HG02852 (cell line): ENCODE results near the gene ATN1.
"Not testable (repeated sequence)": the region's sequence is repeated elsewhere in the genome, so short reads cannot be mapped to it uniquely, and the experiment has no call there.

Source experiments
- ATAC-seq: cut with Tn5 transposase; IDR thresholded peaks from one replicate; pipeline ENCODE4 v1.9.1; 2021; ENCODE audit warnings: mild to moderate bottlenecking, moderate library complexity; ENCODE audit not compliant: unreplicated experiment

The ATN1 gene

GRCh38 chr12:6904280-6905276, 23.2 kb upstream of the ATN1 start, which contains the start of gene LRRC23:
Gene LRRC23, plus strand, starts transcription at chr12:6904822. Its CDS starts 812 bp downstream, at chr12:6905634.
- ATAC-seq = peak; percentile 98

DNA sequence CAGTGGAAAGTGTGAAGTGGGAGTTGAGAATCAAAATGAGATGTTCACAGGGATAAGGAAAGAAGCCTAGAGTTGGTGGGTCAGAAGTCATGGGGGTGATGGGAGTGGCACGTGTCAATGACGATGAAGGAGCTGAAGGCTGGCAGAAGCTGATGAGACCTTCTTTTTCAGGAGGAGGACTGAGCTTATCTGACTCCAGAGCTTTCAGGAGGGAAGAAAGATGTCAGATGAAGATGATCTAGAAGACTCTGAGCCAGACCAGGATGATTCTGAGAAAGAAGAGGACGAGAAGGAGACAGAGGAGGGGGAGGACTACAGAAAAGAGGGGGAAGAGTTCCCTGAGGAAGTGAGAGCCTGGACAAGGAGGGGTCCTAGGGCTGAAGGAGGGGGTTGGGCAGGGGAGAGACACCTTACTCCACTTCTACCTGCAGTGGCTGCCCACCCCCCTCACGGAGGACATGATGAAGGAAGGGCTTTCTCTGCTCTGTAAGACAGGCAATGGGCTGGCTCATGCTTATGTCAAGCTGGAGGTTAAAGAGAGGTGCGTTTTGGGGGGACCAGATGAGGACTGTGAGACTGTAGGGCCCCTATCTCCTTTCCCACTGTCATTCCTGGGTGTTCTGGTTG, 22.2 kb upstream of the ATN1 start:
- no peak for ATAC-seq

DNA sequence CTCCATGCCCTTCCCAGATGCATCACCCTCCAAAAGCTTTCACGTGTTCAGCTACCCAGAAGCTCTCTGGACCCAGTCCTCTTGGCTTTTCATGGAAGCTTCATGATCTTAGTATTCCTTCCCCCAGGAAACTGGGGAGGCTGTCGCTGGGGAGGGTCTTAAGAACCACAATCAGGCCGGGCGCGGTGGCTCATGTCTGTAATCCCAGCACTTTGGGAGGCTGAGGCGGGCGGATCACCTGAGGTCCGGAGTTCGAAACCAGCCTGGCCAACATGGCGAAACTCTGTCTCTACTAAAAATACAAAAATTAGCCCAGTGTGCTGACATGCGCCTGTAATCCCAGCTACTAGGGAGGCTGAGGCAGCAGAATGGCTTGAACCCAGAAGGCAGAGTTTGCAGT, 19.6 kb upstream of the ATN1 start:
- not testable (repeated sequence) for ATAC-seq

- no peak for ATAC-seq
Measured at GRCh38 chr12:6909421-6910145, 18.2 kb upstream of the ATN1 start.

DNA sequence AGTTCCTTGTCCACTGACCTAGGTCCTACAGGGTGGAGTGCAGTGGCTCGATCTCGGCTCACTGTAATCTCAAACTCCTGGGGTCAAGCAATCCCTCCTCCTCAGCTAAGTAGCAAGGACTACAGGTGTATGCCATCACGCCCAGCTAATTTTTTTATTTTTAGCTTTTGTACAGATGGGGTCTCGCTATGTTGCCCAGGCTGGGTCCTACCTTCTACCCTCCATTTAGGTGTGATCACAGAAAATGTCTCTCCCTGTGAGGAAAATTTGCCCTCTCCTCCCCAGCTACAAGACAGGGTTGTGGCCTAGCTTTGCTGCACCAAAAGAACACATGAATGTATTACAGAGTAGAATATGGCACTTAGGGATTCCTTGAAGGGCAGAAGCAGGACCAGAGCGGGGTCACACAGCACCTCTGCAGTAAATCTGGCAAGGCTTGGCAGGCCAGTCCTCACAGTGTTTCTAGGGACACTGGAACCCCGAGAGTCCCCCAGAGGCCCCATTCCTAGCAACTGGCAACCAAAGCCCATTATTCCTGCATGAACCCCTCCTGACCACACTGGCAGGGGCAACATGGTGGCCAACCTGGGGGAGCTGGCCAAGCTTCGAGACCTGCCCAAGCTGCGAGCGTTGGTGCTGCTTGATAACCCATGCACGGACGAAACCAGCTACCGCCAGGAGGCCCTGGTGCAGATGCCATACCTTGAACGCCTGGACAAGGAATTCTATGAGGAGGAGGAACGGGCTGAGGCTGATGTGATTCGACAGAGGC, 15.4 kb upstream of the ATN1 start:
- no peak for ATAC-seq

DNA sequence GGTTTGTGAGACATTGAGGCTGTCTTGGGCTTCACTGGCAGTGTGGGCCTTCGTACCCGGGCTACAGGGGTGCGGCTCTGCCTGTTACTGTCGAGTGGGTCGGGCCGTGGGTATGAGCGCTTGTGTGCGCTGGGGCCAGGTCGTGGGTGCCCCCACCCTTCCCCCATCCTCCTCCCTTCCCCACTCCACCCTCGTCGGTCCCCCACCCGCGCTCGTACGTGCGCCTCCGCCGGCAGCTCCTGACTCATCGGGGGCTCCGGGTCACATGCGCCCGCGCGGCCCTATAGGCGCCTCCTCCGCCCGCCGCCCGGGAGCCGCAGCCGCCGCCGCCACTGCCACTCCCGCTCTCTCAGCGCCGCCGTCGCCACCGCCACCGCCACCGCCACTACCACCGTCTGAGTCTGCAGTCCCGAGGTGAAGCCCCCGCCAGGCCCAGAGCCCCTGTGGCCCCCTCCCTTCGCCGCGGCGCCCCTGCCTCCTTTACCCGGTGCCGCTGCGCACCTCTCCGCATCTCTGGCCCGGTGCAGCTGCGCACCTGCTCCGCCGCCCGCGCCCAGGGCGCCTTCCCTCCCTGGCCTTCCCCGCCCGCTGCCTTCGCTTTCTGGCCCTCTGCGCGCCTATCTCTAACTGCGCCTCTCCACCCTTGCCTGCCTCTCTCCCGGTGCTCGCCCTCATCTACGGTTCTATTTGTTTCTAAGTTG, 13.4 kb upstream of the ATN1 start, which contains the start of gene ENO2:
Gene ENO2 (plus strand): TSS at position 335 of the 701 bp plus-strand sequence. CDS start 1,253 bp downstream, outside the sequence.
- peak; percentile 86 for ATAC-seq

DNA sequence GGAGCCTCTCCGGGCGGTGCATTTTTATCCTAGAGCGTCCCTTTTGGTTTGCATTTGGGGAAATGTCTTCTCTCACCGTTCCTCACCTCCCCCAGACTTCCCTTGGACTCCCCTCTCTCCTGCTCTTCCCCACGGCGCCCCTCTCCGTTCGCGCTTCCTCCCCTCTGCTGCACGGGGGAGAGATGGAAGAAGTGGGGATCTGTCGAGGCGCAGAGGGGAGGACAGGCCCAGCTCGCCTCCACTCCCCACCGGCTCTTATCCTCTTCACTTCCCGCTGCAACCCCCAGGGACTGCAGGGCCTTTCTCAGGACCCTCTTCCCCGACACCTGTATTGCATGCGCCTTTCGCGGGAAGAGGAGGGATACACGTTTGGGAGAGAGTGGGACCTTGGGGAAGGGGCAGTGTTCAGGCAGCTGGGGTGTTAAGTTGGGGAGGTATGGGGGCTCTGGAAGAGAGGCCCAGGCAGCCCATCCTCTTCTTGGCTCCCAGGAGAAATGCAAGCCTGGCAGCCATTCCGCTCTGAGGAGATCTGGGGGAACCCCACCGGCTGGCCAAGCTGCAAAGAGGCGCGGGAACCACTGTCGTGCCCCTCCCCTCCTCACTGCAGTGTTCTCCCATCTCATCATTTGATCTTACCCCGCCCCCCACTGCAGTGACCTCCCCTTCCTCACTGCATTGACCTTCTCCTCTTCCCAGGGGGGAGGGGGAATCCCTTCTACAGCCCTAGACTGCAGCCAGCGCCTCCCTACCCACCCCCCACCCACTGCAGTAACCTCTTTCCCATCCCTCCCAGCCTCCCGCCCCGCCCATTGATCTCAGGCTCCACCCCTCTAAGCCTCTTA, 12.6 kb upstream of the ATN1 start:
- no peak for ATAC-seq

DNA sequence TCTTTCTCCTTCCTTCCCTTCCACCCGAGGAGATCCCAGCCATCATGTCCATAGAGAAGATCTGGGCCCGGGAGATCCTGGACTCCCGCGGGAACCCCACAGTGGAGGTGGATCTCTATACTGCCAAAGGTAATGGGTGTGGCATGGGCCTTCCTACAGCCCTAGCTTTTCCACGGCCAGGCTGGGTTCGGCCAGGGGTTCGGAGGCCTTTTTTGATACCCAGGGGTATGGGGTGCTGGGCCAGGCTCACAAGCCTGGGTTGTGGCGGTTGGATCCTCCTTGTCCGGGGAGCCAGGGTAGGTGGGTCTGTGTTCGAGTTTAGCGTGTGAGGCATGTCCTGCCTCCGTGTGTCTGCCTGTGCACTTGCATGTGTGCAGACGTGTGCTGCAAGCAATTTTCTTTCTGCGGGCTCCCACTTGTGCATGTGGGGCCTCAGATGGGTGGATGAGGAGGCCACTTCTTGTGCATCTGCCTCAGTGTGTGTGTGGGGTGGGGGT, 11.9 kb upstream of the ATN1 start:
- ATAC-seq = no peak

- ATAC-seq = no peak
Measured at GRCh38 chr12:6916426-6917200, 11.1 kb upstream of the ATN1 start.

GRCh38 chr12:6917491-6918231, 10.1 kb upstream of the ATN1 start:
- no peak for ATAC-seq

DNA sequence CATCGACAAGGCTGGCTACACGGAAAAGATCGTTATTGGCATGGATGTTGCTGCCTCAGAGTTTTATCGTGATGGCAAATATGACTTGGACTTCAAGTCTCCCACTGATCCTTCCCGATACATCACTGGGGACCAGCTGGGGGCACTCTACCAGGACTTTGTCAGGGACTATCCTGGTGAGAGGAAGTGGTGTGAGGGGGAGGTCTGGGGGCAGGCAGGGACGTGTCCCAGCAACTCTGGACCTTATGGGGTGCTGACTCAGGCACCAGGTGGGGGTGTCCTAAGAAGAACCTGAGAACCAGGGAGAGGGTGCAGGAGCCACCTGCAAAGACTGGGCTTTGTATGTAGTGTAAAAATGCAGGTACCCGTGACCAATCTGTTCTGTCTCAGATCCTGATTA, 8.2 kb upstream of the ATN1 start:
- no peak for ATAC-seq

GRCh38 chr12:6921539-6921938, 6.2 kb upstream of the ATN1 start:
- ATAC-seq = no peak

- no peak for ATAC-seq
Measured at GRCh38 chr12:6921996-6922946, 5.5 kb upstream of the ATN1 start.

DNA sequence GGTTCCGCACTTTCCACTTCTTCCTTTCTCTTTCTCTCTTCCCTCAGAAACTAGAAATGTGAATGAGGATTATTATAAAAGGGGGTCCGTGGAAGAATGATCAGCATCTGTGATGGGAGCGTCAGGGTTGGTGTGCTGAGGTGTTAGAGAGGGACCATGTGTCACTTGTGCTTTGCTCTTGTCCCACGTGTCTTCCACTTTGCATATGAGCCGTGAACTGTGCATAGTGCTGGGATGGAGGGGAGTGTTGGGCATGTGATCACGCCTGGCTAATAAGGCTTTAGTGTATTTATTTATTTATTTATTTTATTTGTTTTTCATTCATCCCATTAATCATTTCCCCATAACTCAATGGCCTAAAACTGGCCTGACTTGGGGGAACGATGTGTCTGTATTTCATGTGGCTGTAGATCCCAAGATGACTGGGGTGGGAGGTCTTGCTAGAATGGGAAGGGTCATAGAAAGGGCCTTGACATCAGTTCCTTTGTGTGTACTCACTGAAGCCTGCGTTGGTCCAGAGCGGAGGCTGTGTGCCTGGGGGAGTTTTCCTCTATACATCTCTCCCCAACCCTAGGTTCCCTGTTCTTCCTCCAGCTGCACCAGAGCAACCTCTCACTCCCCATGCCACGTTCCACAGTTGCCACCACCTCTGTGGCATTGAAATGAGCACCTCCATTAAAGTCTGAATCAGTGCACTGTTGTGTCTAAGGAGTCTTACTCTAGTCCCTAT, 4.6 kb upstream of the ATN1 start:
- no peak for ATAC-seq

- no peak for ATAC-seq
Measured at GRCh38 chr12:6923851-6924250, 3.9 kb upstream of the ATN1 start.

GRCh38 chr12:6925239-6925539, 2.6 kb upstream of the ATN1 start:
- no peak for ATAC-seq
